ENCODE data around the gene ST8SIA6.

Gene ST8SIA6

DNA sequence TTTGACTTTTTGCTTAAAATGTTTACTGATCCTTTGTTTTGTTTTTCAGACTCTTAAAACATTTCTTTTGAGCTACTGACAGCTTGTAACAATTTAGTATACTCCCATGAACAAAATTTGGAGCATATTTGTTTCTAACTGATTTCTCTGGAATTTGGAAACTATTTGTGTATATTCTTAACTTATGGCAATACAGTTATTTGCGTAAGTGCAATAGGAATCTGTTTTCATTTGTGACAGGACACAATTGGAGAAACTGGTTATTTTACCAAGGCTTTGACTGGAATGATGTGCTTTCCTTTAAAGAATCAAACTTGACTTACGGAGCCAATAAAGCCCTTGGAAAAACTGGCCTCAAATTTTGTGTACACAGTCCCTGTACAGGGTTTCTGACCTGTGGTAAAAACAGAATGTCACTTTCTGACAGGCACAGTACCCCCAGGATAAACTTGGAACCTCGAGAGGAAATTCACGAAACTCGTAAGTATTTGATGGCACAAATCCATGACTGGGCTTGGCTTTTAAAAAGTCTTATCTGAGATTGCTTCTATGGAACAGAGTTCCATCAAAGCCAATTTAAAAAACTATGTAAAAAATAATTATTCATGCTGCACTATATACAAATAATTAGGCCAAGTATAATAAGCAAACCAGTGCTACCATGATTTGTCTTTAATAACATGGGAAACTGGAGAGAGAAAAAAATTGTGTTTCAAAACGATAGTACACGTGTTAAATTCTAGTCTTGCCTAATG, 70.4 kb downstream of the ST8SIA6 start:
- DNase-seq, result no peak

DNA sequence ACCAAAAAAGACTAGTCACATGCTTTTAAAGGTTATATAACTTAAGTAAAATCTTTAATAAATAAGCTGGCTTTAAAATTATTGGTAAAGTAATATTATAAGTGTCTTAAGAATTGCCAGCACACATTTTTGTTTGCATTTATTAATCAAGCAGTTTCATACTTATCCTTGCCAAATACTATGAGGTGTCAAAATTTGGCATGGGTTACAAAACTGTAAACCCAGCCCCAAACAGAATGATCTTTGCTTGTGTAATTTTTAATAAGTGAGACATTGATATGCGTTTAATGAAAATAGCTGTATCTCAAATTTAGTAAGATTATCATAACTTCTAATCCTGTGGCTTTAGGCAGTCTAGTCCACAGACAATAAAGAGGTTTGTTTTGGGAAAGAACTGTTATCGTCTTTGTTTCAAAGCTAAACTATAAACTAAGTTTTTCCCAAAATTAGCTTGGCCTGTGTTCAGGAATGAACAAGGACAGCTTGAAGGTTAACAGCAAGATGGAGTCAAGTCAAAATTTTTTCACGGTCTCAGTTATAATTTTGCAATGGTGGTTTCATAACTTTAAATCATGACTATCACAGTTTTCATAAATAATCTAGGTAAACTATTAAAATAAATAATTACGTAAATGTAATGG, 72.8 kb downstream of the ST8SIA6 start:
- DNase-seq, result no peak

DNA sequence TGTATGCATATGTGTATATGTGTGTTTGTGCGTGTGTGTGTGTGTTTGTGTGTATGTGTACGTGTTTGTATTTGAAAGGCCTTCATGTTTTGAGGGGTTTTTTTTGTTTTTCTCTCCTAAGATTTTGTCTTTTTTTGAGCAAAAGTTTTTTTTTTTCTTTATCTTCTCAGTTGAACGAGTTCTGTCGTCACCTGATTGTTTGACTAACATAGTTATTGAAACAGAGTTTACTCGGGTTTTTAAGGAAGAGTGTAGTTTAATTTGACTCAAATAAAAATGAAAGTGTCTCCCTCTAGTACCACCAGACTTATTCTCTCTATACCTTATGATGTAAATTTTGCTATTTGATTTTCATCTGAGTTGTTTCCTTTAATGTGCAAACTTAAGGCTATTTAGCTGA, 73.5 kb downstream of the ST8SIA6 start:
- no peak for DNase-seq

DNA sequence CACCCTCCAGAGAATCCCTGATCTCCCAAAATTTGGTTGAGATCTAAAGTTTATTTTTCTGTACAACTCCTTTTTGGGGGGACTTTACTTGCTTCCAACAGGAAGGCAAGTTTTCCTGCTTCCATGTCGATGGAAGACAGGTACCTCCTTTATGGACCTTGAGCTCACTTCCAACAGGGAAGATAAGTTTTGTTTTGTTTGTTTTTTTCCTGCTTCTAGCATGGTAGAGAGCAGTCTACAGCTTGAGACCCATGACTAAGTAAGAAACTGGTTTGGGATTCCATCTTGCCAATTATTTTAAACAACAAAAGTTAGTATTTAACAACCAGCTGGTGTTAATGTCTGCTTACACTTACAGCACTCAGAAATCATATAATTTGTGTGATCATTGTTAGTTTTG, 74.4 kb downstream of the ST8SIA6 start:
- DNase-seq, result no peak

DNA sequence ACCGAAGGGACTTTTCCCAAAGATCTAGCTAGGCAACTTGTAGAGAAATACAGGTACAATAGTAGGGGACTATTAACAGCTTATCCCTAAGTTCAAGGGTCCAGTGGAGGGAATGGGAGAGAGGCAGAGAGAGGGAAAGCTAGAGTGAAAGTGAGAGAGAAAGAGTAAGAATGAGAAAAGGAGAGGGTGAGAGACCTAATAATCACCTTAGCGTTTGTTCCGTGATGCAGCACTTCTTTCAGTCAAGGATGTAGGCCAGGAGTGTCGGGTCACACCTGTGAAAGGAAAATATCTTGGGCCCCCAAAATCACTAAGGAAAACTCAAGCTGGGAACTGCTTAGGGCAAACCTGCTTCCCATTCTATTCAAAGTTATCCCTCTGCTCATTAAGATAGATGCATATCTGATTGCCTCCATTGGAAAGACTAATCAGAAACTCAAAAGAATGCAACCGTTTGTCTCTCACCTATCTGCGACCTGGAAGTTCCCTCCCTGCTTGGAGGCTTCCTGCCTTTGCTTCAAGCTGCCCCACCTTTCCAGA, 75.2 kb downstream of the ST8SIA6 start:
- no peak for DNase-seq

DNA sequence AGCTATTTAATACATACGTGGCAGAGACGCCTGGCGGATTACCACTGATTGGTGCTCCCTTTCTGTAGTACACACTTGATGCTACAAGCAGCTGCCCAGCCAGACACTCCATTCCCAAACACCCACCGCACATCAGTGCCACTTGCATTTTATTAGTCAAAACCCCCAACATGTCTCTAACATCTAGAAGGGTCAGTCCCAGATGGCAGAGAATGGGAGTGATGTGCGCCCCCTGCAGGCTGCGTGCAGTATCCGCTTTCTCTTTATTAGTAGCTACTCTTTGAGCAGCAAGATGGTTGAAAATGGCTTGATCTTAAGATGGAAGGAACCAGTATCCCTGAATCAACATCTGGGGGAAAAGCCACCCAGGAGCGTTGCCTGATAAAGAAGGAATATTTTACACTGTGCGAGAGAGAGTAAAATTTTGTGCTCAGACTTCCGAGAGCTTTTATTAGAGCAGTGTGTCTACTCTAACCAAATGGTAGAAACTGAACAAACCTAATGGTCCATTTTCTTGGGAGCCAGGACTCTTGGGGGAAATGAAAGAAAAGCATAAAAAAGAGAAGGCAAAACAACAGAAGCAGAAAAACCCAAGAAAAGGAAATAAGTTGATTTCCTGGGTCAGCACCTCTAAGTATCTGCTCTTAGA, 78.3 kb downstream of the ST8SIA6 start:
- peak; percentile 12 for DNase-seq

DNA sequence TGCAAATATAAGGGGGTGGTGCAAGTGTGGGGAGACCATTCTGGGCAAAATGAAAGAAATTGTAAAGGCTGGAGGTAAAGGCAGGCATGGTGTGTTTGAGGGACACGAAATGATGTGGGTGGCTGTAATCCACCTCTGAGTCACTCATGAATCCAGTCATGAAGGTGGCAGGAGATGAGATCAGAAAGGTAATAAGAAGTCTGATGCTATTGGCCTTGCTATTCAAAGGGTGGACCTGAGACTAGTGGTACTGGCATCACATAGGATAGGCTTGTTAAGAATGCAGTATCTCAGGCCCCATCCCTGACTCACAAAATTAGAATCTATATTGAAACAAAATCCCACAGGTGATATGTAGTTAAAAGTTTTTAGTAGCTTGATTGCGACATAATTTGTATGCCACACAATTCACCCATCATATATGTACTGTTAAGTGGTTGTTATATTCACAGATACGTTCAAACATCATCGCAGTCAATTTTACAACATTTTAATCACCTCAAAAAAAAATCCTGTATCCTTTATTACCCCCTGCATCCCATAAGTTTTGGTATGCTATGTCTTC, 85.6 kb downstream of the ST8SIA6 start:
- DNase-seq, result no peak

DNA sequence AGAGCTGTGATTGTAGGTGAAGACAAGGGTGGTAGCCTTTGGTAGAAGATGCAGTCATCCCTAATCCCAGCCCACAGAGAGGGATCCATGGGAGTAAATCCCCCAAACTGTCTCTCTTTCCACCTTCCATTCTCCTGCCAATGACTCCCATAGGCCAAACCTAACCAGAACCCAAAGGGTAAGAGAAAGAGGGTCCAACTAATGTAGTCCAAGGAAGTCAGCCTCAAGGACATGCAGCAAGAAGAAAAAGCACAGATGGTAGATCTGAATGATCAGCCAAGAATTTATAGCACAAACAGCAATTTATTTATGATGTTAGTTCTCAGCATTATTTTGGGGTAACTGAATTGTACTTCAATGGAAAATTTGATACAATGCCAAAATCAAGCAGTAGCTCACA, 87.7 kb downstream of the ST8SIA6 start:
- DNase-seq, result no peak

DNA sequence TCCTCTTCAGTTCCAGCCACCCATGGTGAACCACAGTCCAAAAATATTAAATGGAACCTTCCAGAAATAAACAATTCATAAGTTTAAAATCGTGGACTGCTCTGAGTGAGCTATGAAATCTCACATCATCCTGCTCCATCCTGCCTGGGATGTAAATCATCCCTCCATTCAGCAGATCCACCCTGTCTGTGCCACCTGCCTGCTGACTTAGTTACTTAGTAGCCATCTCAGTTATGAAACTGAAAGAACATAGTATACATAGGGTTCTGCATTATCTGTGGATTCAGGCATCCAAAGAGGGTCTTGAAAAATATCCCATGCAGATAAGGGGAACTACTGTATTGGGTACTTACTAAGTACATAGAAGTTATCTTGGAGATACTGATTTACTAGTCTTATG, 89.0 kb downstream of the ST8SIA6 start:
- DNase-seq, result no peak

DNA sequence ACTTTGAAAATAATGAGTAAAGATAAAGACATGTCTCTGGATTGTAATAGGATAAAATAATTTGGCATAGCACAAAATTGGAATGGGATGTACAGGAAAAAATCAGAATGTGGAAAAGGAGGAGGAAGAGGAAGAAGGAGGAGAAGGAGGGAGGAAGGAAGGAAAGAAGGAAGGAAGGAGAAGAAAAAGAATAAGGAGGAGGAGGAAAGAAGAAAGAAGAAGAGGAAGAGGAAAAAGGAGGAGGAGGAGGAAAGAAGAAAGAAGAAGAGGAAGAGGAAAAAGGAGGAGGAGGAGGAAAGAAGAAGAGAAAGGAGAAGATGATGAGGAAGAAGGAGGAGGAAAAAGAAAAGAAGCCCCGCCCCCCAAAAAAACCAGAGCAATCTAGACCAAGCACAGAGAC, 95.9 kb downstream of the ST8SIA6 start:
- DNase-seq, result no peak

DNA sequence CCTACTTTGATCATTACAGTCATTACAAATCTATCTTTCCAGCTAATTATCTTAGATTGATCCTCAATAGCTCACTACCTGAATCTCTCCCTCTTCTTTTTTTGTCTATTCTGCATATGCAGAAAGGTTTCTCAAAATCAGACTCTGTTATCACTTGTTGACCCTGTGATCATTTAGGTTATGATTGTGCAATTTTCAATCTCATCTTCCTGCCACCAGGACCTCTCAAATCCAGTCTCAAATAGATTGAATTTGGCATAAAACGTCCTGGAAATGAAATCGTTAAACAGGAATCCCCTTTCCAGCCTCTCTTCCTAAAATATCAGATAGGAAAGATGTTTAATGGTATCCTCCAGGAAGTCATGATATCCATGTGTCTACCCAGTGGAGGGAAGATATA, 96.6 kb downstream of the ST8SIA6 start:
- no peak for DNase-seq

DNA sequence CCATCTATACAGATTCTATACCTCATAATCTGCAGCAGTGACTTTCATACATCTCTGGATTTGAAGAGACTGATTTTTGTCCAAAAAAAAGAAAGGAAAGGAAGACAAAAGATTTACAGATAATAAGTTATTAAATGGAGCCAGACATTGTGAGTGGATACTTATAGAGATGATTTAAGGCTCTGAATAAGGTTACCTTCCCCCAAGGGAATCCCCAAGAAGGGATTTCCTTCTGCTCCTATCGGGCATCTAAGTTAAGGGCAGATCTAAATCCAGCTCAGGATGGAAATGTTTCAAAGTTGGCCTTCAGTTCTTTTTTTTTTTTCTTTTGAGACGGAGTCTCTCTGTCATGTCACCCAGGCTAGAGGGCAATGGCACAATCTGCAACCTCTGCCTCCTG, 97.6 kb downstream of the ST8SIA6 start:
- DNase-seq, result no peak

DNA sequence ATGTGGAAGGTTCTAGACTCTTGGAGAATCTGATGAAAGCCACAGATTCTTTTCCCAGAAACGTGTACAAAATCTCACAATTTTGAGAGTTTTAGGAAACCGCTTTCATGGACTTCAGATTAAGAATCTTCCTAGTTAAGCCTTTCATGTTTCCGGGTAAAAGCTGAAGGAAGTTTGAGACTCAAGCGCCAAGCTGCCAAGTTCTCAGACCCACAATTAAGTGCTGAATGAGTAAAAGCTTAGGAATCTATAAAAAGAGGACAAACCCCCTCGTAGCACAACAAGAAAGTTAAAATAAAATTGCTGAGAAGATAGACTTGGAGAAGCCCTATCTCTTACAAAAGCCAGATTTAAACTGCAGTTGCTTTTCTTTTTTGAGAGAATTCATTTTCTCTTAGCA, 99.6 kb downstream of the ST8SIA6 start:
- DNase-seq, result no peak

DNA sequence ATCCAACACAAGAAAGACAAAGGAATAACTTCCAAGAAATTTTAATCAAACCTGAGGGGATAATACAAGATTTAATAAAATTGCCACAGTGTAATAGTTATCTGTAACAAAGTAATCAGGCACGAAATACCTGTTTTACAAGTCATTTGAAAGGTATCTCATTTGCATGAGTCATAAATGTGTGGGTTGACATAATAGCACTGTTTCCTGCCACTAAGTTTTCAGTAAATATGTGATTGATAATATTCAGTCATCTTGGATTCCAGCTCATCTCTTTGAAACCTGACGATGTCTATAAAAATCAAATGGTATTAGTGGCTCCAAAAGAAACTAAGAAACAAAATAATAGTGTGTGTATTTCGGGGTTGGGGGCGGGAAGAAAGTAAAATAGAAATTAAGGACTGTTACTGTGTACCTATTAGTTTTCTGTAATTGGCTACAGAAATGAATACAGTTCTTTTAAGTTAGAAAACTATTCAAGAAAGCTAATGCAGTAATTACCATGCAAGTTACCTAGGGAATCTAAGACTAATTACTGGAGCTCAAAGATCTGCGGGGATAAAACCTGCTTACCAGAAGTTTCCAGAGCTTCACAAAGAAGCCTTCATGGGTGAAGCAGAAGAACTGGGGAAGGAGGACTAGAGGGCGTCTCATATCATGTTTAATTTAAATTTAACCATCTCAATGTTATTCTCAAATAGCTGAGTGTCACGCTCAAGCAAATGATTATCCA, 100.7 kb downstream of the ST8SIA6 start:
- DNase-seq, result no peak

DNA sequence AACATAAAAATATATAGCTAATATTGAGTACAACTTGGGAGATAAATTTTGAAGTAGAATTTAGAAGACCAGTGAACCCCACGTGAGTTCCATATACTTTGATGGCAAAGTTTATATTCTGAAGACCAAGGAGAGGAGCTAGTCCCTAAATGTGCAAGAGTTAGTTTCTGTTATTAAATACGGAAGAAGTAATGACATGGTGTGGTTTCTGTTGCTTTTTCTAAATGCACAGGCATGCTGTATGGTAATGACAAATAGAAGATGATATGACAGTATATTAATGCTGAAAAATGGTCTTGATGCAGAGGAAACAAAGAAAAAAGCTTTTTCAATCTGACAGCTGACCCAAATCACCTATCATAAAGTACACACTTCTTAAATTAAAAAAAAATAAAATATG, 101.8 kb downstream of the ST8SIA6 start:
- no peak for DNase-seq

DNA sequence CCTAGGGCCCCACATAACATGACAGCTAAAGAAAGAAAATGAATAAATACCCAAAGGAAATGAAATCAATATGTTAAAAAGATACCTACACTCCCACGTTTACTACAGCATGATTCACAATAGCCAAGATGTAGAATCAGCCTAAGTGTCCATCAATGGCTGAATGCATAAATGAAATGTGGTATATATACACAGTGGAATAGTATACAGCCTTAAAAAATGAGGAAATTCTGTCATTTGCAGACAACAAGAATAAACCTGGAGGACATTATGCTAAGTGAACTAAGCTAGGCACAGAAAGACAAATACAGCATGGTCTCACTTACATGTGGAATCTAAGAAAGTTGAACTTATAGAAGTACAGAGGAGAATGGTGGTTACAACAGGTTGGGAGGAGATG, 102.9 kb downstream of the ST8SIA6 start:
- DNase-seq, result no peak

DNA sequence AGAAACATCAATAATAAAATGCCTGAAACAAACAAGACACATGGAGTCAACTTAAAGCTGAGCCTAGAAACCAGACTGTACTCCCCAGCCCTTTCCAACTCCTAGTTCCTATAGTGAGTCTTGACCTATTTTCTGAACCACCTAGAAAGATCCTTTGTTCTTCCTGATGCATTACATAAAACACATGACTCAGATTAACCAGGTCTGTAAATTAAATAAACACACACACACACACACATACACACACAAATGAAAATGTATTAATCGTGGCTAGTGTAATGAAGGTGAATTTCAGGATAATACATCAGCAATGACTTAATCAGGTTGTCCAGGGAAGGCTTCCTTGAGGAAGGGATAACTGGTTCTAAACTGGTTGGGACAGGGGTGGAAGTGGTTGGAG, 104.7 kb downstream of the ST8SIA6 start:
- DNase-seq, result no peak

DNA sequence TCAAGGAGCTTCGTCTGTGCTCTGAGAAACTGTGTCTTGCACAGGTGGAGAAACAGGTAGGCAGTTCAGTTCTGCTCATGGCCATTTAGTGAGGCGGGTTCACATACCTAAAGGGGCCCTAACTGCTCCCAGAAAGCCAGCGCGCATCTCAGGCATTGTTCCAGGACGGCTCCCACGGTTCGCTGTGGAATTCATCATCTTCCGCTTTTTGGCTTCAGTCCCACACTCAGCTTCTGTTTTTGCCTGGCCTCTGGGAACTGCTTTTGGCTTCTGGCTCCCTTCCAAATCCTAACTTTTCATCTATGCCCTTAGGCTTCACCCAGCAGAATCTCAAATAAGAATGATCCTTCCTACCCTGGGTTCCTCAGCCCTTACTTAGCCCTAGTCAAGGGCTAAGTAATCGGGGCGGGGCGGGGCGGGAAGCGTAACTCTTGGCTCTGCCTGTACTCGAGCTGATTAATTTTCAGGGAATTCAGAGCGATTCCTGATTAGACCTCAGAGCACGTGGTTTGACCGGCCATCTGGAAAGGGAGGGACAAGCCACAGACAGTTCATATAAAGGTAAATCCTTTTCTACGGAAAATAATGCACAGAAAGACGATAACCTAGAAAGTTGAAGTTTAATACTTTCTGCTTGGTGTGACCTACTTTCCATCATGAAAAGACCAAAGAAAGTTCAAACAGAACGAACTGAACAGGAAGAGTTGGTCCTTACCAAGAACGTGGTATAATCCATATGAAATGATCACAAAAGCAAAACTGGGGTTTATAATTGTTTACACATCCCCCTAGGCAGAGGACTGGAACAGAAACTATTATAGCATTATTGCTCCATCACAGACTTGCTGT, 105.7 kb downstream of the ST8SIA6 start:
- no peak for DNase-seq

DNA sequence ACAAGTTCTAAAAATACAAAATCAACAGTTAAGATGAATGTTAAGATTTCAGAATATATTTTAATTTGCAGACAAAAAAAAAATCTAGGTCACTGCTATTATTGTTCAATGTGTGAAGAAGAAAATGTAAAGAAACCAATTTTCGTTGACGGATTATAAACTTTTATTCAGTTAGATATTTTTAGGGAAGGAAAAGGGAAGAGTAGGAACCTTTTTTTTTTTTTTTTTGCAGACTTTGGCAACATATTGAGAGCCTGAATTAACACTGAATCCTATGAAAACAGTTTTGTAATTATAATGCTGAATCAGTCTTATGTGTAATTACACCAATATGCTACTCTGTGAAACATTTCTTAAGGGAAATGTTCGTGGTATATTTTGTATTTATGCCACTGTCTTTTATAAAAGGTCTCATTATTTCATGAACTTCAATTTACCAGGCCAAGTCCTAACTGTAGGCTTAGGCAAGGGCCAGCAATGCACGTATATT, 106.3 kb downstream of the ST8SIA6 start:
- DNase-seq, result no peak

DNA sequence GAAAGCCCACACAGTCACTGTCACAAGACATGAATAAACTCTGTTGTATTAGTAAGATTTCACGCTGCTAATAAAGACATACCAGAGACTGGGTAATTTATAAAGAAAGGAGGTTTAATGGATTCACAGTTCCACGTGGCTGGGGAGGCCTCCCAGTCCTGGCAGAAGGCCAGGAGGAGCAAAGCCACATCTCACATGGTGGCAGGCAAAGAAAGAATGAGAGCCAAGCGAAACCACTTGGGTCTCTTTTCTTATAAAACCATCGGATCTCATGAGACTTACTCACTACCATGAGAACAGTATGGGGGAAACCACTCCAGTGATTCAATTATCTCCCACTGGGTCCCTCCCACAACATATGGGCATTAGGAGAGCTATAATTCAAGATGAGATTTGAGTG, 110.2 kb downstream of the ST8SIA6 start:
- no peak for DNase-seq

DNA sequence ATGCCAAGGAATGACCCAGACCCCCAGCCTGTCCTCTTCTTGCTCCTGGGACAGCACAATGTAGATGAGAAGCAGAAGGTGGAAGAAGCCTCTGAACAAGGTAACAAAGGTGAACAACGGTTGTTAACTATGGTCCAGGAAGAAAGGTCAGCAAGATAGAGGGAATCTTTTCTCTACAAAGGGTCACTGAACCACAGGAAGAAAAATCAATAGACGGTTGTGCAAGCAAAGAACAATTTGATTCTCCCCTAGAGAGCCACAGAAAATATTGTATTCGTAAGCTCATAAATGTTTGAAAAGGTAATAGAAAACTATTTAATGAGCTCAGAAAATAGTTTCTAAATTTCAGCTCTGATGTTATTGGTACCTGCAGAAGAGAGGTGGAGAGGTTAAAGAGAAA, 111.3 kb downstream of the ST8SIA6 start:
- no peak for DNase-seq
